Neural progenitor cell (in vitro differentiated cells): ENCODE data around the gene MYL7. TPM values are rescaled to one million over a fixed set of nuclear protein-coding genes. Genes with fewer than 3 reads are reported as not detected.

Experiments
- DNase-seq: peaks from one replicate; pipeline ENCODE4 v3.0.0-alpha.2; 2016; ENCODE audit warnings: low spot score
- H2AFZ ChIP-seq: fragments of 200-600 bp; sonication (generic); replicated peaks from 2 replicates; pipeline ENCODE4 v1.6.1; 2016; ENCODE audit warnings: antibody characterized with exemption
- H3F3A ChIP-seq: fragments of 200-600 bp; sonication (generic); 2 replicates; pipeline ENCODE4 v1.6.1; 2016; ENCODE audit warnings: antibody characterized with exemption, low read depth
- H3K27ac ChIP-seq: fragments of 200-600 bp; sonication (generic); 2 replicates; pipeline ENCODE4 v1.5.1; 2016; ENCODE audit warnings: mild to moderate bottlenecking
- H3K27me3 ChIP-seq: fragments of 200-600 bp; sonication (generic); 2 replicates; pipeline ENCODE4 v1.6.1; 2016; ENCODE audit warnings: mild to moderate bottlenecking, moderate library complexity
- H3K36me3 ChIP-seq: fragments of 200-600 bp; sonication (generic); 2 replicates; pipeline ENCODE4 v1.5.1; 2016
- H3K4me1 ChIP-seq: fragments of 200-600 bp; sonication (generic); 2 replicates; pipeline ENCODE4 v1.6.1; 2016; ENCODE audit warnings: mixed run types
- H3K4me2 ChIP-seq: fragments of 200-600 bp; sonication (generic); 2 replicates; pipeline ENCODE4 v1.6.1; 2016
- H3K4me3 ChIP-seq: fragments of 200-600 bp; sonication (generic); 2 replicates; pipeline ENCODE4 v1.5.1; 2016
- H3K79me2 ChIP-seq: fragments of 200-600 bp; sonication (generic); 2 replicates; pipeline ENCODE4 v1.6.1; 2016; ENCODE audit warnings: low read depth
- H3K9ac ChIP-seq: fragments of 200-600 bp; sonication (generic); 2 replicates; pipeline ENCODE4 v1.6.1; 2016
- H3K9me3 ChIP-seq: fragments of 200-600 bp; sonication (generic); 2 replicates; pipeline ENCODE4 v1.5.1; 2016; ENCODE audit warnings: low read depth
- H4K20me1 ChIP-seq: fragments of 200-600 bp; sonication (generic); 2 replicates; pipeline ENCODE4 v1.6.1; 2016; ENCODE audit warnings: low read depth
- H3K27ac Mint-ChIP-seq: 3 replicates; pipeline ENCODE4 v1.8.0; 2021; ENCODE audit warnings: mixed read lengths
- H3K27me3 Mint-ChIP-seq: 2 replicates; pipeline ENCODE4 v1.8.0; 2022; ENCODE audit warnings: low read depth, mild to moderate bottlenecking, inconsistent platforms, moderate library complexity, mixed read lengths; ENCODE audit not compliant: insufficient read depth
- H3K36me3 Mint-ChIP-seq: 3 replicates; pipeline ENCODE4 v1.8.0; 2021; ENCODE audit warnings: mixed read lengths
- H3K4me1 Mint-ChIP-seq: 3 replicates; pipeline ENCODE4 v1.8.0; 2021; ENCODE audit warnings: mixed read lengths
- H3K4me3 Mint-ChIP-seq: 3 replicates; pipeline ENCODE4 v1.8.0; 2021; ENCODE audit warnings: mild to moderate bottlenecking, moderate library complexity, mixed read lengths
- H3K9me3 Mint-ChIP-seq: 3 replicates; pipeline ENCODE4 v1.8.0; 2020; ENCODE audit warnings: mixed read lengths
- CTCF ChIP-seq: fragments of 200-600 bp; sonication (generic); IDR thresholded peaks from 2 replicates; pipeline ENCODE4 v1.5.1; 2017; ENCODE audit warnings: antibody characterized with exemption, mild to moderate bottlenecking
- EZH2 ChIP-seq: fragments of 200-600 bp; sonication (generic); IDR thresholded peaks from 2 replicates; pipeline ENCODE4 v1.6.1; 2017; ENCODE audit warnings: antibody characterized with exemption, mild to moderate bottlenecking, moderate library complexity
- EZH2phosphoT487 ChIP-seq: fragments of 200-600 bp; sonication (generic); IDR thresholded peaks from 2 replicates; pipeline ENCODE4 v1.6.1; 2017; ENCODE audit warnings: antibody characterized with exemption
- total RNA-seq: library from RNA; depleted of rRNA; stranded (reverse); fragments of >200 nt; gene quantifications from 2 replicates; pipeline ENCODE4 v1.2.3, GENCODE V29; 2015; ENCODE audit warnings: low replicate concordance

Gene MYL7
- total RNA-seq, 1 donor from 2014 or later = not detected

- Histone ChIP-seq H3F3A (peaks cover 8% of the 10 kb centered on the region), H3K9ac (no peak overlapping the region), H3K36me3 (no peaks in the 10 kb centered on the region), H3K4me3 (no peak overlapping the region), H3K27me3 (peaks cover 11% of the 10 kb centered on the region), H3K79me2 (no peaks in the 10 kb centered on the region), H3K27ac (no peak overlapping the region), H4K20me1 (no peaks in the 10 kb centered on the region), H3K4me1 (peaks cover 17% of the 10 kb centered on the region), H3K4me2 (no peak overlapping the region), H2AFZ (no peak overlapping the region), H3K9me3 (no peaks in the 10 kb centered on the region)
- Mint-ChIP-seq H3K27ac (no peak overlapping the region), H3K9me3 (no peaks in the 10 kb centered on the region), H3K4me1 (peaks cover 10% of the 10 kb centered on the region), H3K36me3 (no peaks in the 10 kb centered on the region), H3K27me3 (peaks cover 9% of the 10 kb centered on the region), H3K4me3 (no peak overlapping the region)
- TF ChIP-seq EZH2phosphoT487 (no peak), CTCF (no peak), EZH2 (no peak)
- DNase-seq = no peak
Observed at GRCh38 chr7:44150966-44151941, 10.1 kb upstream of the MYL7 start.

- no peaks in the 10 kb centered on the region for H3K36me3 Mint-ChIP-seq
- H3K27ac Mint-ChIP-seq = no peak overlapping the region
Observed at GRCh38 chr7:44150466-44150832, 9.3 kb upstream of the MYL7 start.

GRCh38 chr7:44149571-44150465 lies 8.7 kb upstream of the MYL7 start:
- Histone ChIP-seq H4K20me1 (no peaks in the 10 kb centered on the region), H3K4me2 (no peak overlapping the region), H3K27me3 (peaks cover 25% of the 10 kb centered on the region), H3K4me3 (no peak overlapping the region), H3F3A (peaks cover 8% of the 10 kb centered on the region), H2AFZ (no peak overlapping the region), H3K9ac (no peak overlapping the region), H3K4me1 (peaks cover 17% of the 10 kb centered on the region), H3K36me3 (no peaks in the 10 kb centered on the region), H3K27ac (no peak overlapping the region), H3K9me3 (no peaks in the 10 kb centered on the region), H3K79me2 (no peaks in the 10 kb centered on the region)
- no peak overlapping the region for H3K27ac Mint-ChIP-seq
- H3K27me3 Mint-ChIP-seq = peaks cover 11% of the 10 kb centered on the region
- no peak overlapping the region for H3K4me3 Mint-ChIP-seq
- no peak for DNase-seq
- TF ChIP-seq CTCF = no peak
- TF ChIP-seq EZH2 = no peak
- no peak for TF ChIP-seq EZH2phosphoT487
- H3K9me3 Mint-ChIP-seq = no peaks in the 10 kb centered on the region
- no peaks in the 10 kb centered on the region for H3K36me3 Mint-ChIP-seq
- peaks cover 14% of the 10 kb centered on the region for H3K4me1 Mint-ChIP-seq

More at GRCh38 chr7:44150466-44150832, 9.3 kb upstream of the MYL7 start:
- Mint-ChIP-seq H3K9me3 (no peaks in the 10 kb centered on the region), H3K4me3 (no peak overlapping the region), H3K27me3 (peaks cover 9% of the 10 kb centered on the region), H3K4me1 (peaks cover 10% of the 10 kb centered on the region)
- H3K4me3 ChIP-seq = no peak overlapping the region
- H3F3A ChIP-seq = peaks cover 8% of the 10 kb centered on the region
- H3K79me2 ChIP-seq = no peaks in the 10 kb centered on the region
- no peak overlapping the region for H3K27ac ChIP-seq
- H4K20me1 ChIP-seq = no peaks in the 10 kb centered on the region
- TF ChIP-seq EZH2 (no peak), EZH2phosphoT487 (no peak), CTCF (no peak)
- H3K4me1 ChIP-seq = peaks cover 17% of the 10 kb centered on the region
- H3K4me2 ChIP-seq = no peak overlapping the region
- no peaks in the 10 kb centered on the region for H3K9me3 ChIP-seq
- peaks cover 19% of the 10 kb centered on the region for H3K27me3 ChIP-seq
- no peak overlapping the region for H2AFZ ChIP-seq
- H3K9ac ChIP-seq = no peak overlapping the region
- H3K36me3 ChIP-seq = no peaks in the 10 kb centered on the region
- DNase-seq = no peak
